Ishikawa (cell line): Measurements from ENCODE around the gene PPDPF.

Experiments used
- CEBPB ChIP-seq: IDR thresholded peaks from 2 replicates; pipeline ENCODE4 v1.6.1; 2012
- CREB1 ChIP-seq: IDR thresholded peaks from 2 replicates; pipeline ENCODE4 v1.6.1; 2012; ENCODE audit warnings: low read depth
- EGR1 ChIP-seq: IDR thresholded peaks from 2 replicates; pipeline ENCODE4 v1.6.1; 2012
- EP300 ChIP-seq: IDR thresholded peaks from 2 replicates; pipeline ENCODE4 v1.6.1; 2012; ENCODE audit warnings: borderline replicate concordance
- FOXM1 ChIP-seq: IDR thresholded peaks from 2 replicates; pipeline ENCODE4 v1.6.1; 2012; ENCODE audit warnings: low read depth, borderline replicate concordance
- MAX ChIP-seq: IDR thresholded peaks from 2 replicates; pipeline ENCODE4 v1.6.1; 2012
- NFIC ChIP-seq: IDR thresholded peaks from 2 replicates; pipeline ENCODE4 v1.6.1; 2012
- RAD21 ChIP-seq: IDR thresholded peaks from 2 replicates; pipeline ENCODE4 v1.6.1; 2012; ENCODE audit warnings: low read depth
- REST ChIP-seq: IDR thresholded peaks from 2 replicates; pipeline ENCODE4 v1.6.1; 2012; ENCODE audit warnings: low read depth, mild to moderate bottlenecking
- TAF1 ChIP-seq: IDR thresholded peaks from 2 replicates; pipeline ENCODE4 v1.6.1; 2012; ENCODE audit warnings: low read depth, mild to moderate bottlenecking
- TCF12 ChIP-seq: IDR thresholded peaks from 2 replicates; pipeline ENCODE4 v1.6.1; 2012; ENCODE audit warnings: low read depth
- TEAD4 ChIP-seq: IDR thresholded peaks from 2 replicates; pipeline ENCODE4 v1.6.1; 2012
- USF1 ChIP-seq: IDR thresholded peaks from 2 replicates; pipeline ENCODE4 v1.6.1; 2012
- YY1 ChIP-seq: IDR thresholded peaks from 2 replicates; pipeline ENCODE4 v1.6.1; 2012; ENCODE audit warnings: low read depth
- ZBTB7A ChIP-seq: IDR thresholded peaks from 2 replicates; pipeline ENCODE4 v1.6.1; 2012; ENCODE audit warnings: low read depth

The PPDPF gene

GRCh38 chr20:63538204-63539091, 17.9 kb downstream of the PPDPF start:
- TF ChIP-seq TCF12: peak; percentile 95
- no peak; the same call in 1 of the 2 replicates for TF ChIP-seq ZBTB7A
- TF ChIP-seq TEAD4: peak; percentile 66
- TF ChIP-seq REST: no peak
- no peak for TF ChIP-seq EGR1
- peak; percentile 87 for TF ChIP-seq NFIC
- TF ChIP-seq EP300: peak; percentile 71; the same call in 1 of the 2 replicates
- peak; percentile 16; the same call in 1 of the 2 replicates for TF ChIP-seq RAD21
- no peak for TF ChIP-seq CEBPB
- TF ChIP-seq MAX: peak; percentile 64
- TF ChIP-seq USF1: no peak
- no peak for TF ChIP-seq CREB1
- TF ChIP-seq TAF1: no peak
- TF ChIP-seq YY1: no peak
- no peak for TF ChIP-seq FOXM1

GRCh38 chr20:63539092-63539430, 18.5 kb downstream of the PPDPF start:
- peak; percentile 58 for TF ChIP-seq TCF12
- TF ChIP-seq ZBTB7A: peak; percentile 43; the same call in 1 of the 2 replicates
- no peak for TF ChIP-seq TAF1

GRCh38 chr20:63539441-63540370, 19.1 kb downstream of the PPDPF start:
- TF ChIP-seq EP300 (no peak), REST (no peak), TEAD4 (no peak), RAD21 (no peak), MAX (no peak), CREB1 (no peak), ZBTB7A (no peak; the same call in 1 of the 2 replicates), YY1 (no peak), USF1 (no peak), CEBPB (no peak), TAF1 (no peak), NFIC (no peak), FOXM1 (no peak), TCF12 (no peak), EGR1 (no peak)

GRCh38 chr20:63540417-63541186, 20.0 kb downstream of the PPDPF start:
- TF ChIP-seq TAF1 (no peak), NFIC (0 out of 2 replicates have a peak, but pooled peaks have one; percentile 18), ZBTB7A (0 out of 2 replicates have a peak, but pooled peaks have one; percentile 33), MAX (peak; percentile 57), USF1 (peak; percentile 93), EP300 (no peak)
